ENCODE measurements around the gene CHURC1.

The CHURC1 gene

GRCh38 chr14:64938972-64939816 is 24.9 kb downstream of the CHURC1 start:
- DNase-seq (ENCODE audit: low read depth in 2 of 2), result no peak

GRCh38 chr14:64939817-64940190 is 25.5 kb downstream of the CHURC1 start:
- DNase-seq (ENCODE audit: low read depth in 2 of 2), result no peak

GRCh38 chr14:64940336-64940910 is 26.2 kb downstream of the CHURC1 start:
- DNase-seq (ENCODE audit: low read depth in 2 of 2), result no peak

- no peak for DNase-seq (ENCODE audit: low read depth in 2 of 2)
Observed at GRCh38 chr14:64942531-64943111, 28.4 kb downstream of the CHURC1 start, which contains the start of gene GPX2. Gene GPX2 (minus strand): TSS chr14:64942745. CDS start chr14:64942726, 19 bp downstream.

GRCh38 chr14:64943556-64943955 is 29.3 kb downstream of the CHURC1 start:
- DNase-seq (ENCODE audit: low read depth in 2 of 2), result no peak

GRCh38 chr14:64944041-64944440 is 29.8 kb downstream of the CHURC1 start:
- DNase-seq (ENCODE audit: low read depth in 2 of 2), result no peak

GRCh38 chr14:64944861-64945260 is 30.6 kb downstream of the CHURC1 start:
- DNase-seq (ENCODE audit: low read depth in 2 of 2), result no peak

GRCh38 chr14:64945431-64946178 is 31.4 kb downstream of the CHURC1 start:
- DNase-seq (ENCODE audit: low read depth in 2 of 2), result no peak

- no peak for DNase-seq (ENCODE audit: low read depth in 2 of 2)
Observed at GRCh38 chr14:64946310-64947045, 32.2 kb downstream of the CHURC1 start.

GRCh38 chr14:64947710-64948611 is 33.7 kb downstream of the CHURC1 start:
- no peak for DNase-seq (ENCODE audit: low read depth in 2 of 2)

- no peak for DNase-seq (ENCODE audit: low read depth in 2 of 2)
Observed at GRCh38 chr14:64948612-64949210, 34.5 kb downstream of the CHURC1 start.

GRCh38 chr14:64950889-64951288 is 36.6 kb downstream of the CHURC1 start:
- DNase-seq (ENCODE audit: low read depth in 2 of 2), result no peak

- no peak for DNase-seq (ENCODE audit: low read depth in 2 of 2)
Observed at GRCh38 chr14:64951291-64951690, 37.0 kb downstream of the CHURC1 start.

GRCh38 chr14:64951724-64952123 is 37.5 kb downstream of the CHURC1 start:
- DNase-seq (ENCODE audit: low read depth in 2 of 2), result no peak

GRCh38 chr14:64952598-64953309 is 38.5 kb downstream of the CHURC1 start:
- DNase-seq (ENCODE audit: low read depth in 2 of 2), result no peak

GRCh38 chr14:64953310-64953654 is 39.0 kb downstream of the CHURC1 start:
- DNase-seq (ENCODE audit: low read depth in 2 of 2), result no peak

GRCh38 chr14:64953661-64954060 is 39.4 kb downstream of the CHURC1 start:
- no peak for DNase-seq (ENCODE audit: low read depth in 2 of 2)

GRCh38 chr14:64954491-64955240 is 40.4 kb downstream of the CHURC1 start:
- no peak for DNase-seq (ENCODE audit: low read depth in 2 of 2)

- no peak for DNase-seq (ENCODE audit: low read depth in 2 of 2)
Observed at GRCh38 chr14:64955297-64955696, 41.0 kb downstream of the CHURC1 start.

All from stimulated activated CD8-positive, alpha-beta memory T cell treated with anti-CD3 and anti-CD28 coated beads, Interleukin-7, amount 100 ng/mL, for 4 hours (primary cell).